ENCODE data around the gene DGKH. TPM values are rescaled to one million over a fixed set of nuclear protein-coding genes. Genes with fewer than 3 reads are reported as not detected.

DGKH gene
- total RNA-seq, 2 donors from 2014 or later, result 21.0 to 25.4 TPM

- ATAC-seq, result no peak
- peaks cover 0 to 7% of the 10 kb centered on the region in 2 donors for H3K36me3 Mint-ChIP-seq
- H3K9me3 Mint-ChIP-seq, result peaks cover 0 to 6% of the 10 kb centered on the region in 2 donors
- no peak overlapping the region for H3K27ac Mint-ChIP-seq
- DNase-seq (ENCODE audit: low spot score in 2 of 2), result no peak
These were observed 207.4 kb downstream of the DGKH start for GRCh38 chr13:42255886-42256285.

- no peak for ATAC-seq
- Mint-ChIP-seq H3K9me3 (peaks cover 4 to 10% of the 10 kb centered on the region in 2 donors), H3K36me3 (peaks cover 5 to 7% of the 10 kb centered on the region in 2 donors), H3K27ac (no peak overlapping the region)
- DNase-seq (ENCODE audit: low spot score in 2 of 2), result no peak
These were observed 210.3 kb downstream of the DGKH start for GRCh38 chr13:42258747-42259146.

GRCh38 chr13:42259515-42259914 is 211.1 kb downstream of the DGKH start:
- peaks cover 5 to 7% of the 10 kb centered on the region in 2 donors for H3K36me3 Mint-ChIP-seq
- peaks cover 4 to 10% of the 10 kb centered on the region in 2 donors for H3K9me3 Mint-ChIP-seq
- ATAC-seq (no peak), DNase-seq (ENCODE audit: low spot score in 2 of 2) (no peak)
- peak overlapping the region in 1 of 2 donors; percentile 83 for H3K27ac Mint-ChIP-seq

GRCh38 chr13:42260903-42261654 is 212.6 kb downstream of the DGKH start:
- ATAC-seq, result no peak
- no peak overlapping the region for H3K27ac Mint-ChIP-seq
- peaks cover 5 to 7% of the 10 kb centered on the region in 2 donors for H3K36me3 Mint-ChIP-seq
- no peak for DNase-seq (ENCODE audit: low spot score in 2 of 2)
- peaks cover 4 to 10% of the 10 kb centered on the region in 2 donors for H3K9me3 Mint-ChIP-seq

- no peak for ATAC-seq
- Mint-ChIP-seq H3K9me3 (peaks cover 9 to 15% of the 10 kb centered on the region in 2 donors), H3K27ac (no peak overlapping the region), H3K36me3 (peaks cover 13 to 21% of the 10 kb centered on the region in 2 donors)
- DNase-seq (ENCODE audit: low spot score in 2 of 2), result no peak
These were observed 218.0 kb downstream of the DGKH start for GRCh38 chr13:42266473-42266872.

GRCh38 chr13:42270160-42270856 is 221.9 kb downstream of the DGKH start:
- no peak for ATAC-seq
- no peak for DNase-seq (ENCODE audit: low spot score in 2 of 2)
- peaks cover 9 to 15% of the 10 kb centered on the region in 2 donors for H3K9me3 Mint-ChIP-seq
- H3K27ac Mint-ChIP-seq, result peak overlapping the region in 1 of 2 donors; percentile 94
- peaks cover 28 to 36% of the 10 kb centered on the region in 2 donors for H3K36me3 Mint-ChIP-seq

GRCh38 chr13:42270857-42271215 is 222.4 kb downstream of the DGKH start:
- Mint-ChIP-seq H3K9me3 (peaks cover 9 to 15% of the 10 kb centered on the region in 2 donors), H3K27ac (peak overlapping the region; percentile 94 to 96), H3K36me3 (peaks cover 30 to 36% of the 10 kb centered on the region in 2 donors)
- ATAC-seq, result no peak
- DNase-seq (ENCODE audit: low spot score in 2 of 2), result no peak

GRCh38 chr13:42271337-42272114 is 223.1 kb downstream of the DGKH start:
- ATAC-seq (peak; percentile 93 to 94), DNase-seq (ENCODE audit: low spot score in 2 of 2) (peak; percentile 91 to 99)
- H3K9me3 Mint-ChIP-seq, result peaks cover 9 to 15% of the 10 kb centered on the region in 2 donors
- peaks cover 30 to 36% of the 10 kb centered on the region in 2 donors for H3K36me3 Mint-ChIP-seq
- H3K27ac Mint-ChIP-seq, result peak overlapping the region; percentile 94 to 96

- DNase-seq (ENCODE audit: low spot score in 2 of 2) (peak in 1 of 2 donors; percentile 56), ATAC-seq (peak; percentile 33 to 61)
- H3K36me3 Mint-ChIP-seq, result peaks cover 32 to 36% of the 10 kb centered on the region in 2 donors
- H3K9me3 Mint-ChIP-seq, result peaks cover 9 to 15% of the 10 kb centered on the region in 2 donors
- H3K27ac Mint-ChIP-seq, result peak within 1 kb of the TSS; percentile 94 to 98
These were observed 223.8 kb downstream of the DGKH start, which contains the start of gene AKAP11 for GRCh38 chr13:42272115-42272803. AKAP11 (plus strand) TSS chr13:42272152; CDS start chr13:42286349, 14,197 bp downstream.

GRCh38 chr13:42272804-42273175 is 224.3 kb downstream of the DGKH start:
- peaks cover 9 to 15% of the 10 kb centered on the region in 2 donors for H3K9me3 Mint-ChIP-seq
- peaks cover 34 to 36% of the 10 kb centered on the region in 2 donors for H3K36me3 Mint-ChIP-seq
- ATAC-seq, result no peak
- peak overlapping the region; percentile 94 to 98 for H3K27ac Mint-ChIP-seq
- no peak for DNase-seq (ENCODE audit: low spot score in 2 of 2)

- Mint-ChIP-seq H3K9me3 (peaks cover 9 to 15% of the 10 kb centered on the region in 2 donors), H3K27ac (peak overlapping the region; percentile 6 to 94), H3K36me3 (peaks cover 32 to 36% of the 10 kb centered on the region in 2 donors)
- ATAC-seq (no peak), DNase-seq (ENCODE audit: low spot score in 2 of 2) (no peak)
These were observed 226.1 kb downstream of the DGKH start for GRCh38 chr13:42274386-42275097.

- no peak for ATAC-seq
- Mint-ChIP-seq H3K27ac (peak overlapping the region; percentile 89 to 94), H3K9me3 (peaks cover 9 to 11% of the 10 kb centered on the region in 2 donors), H3K36me3 (peaks cover 27 to 36% of the 10 kb centered on the region in 2 donors)
- DNase-seq (ENCODE audit: low spot score in 2 of 2), result no peak
These were observed 226.6 kb downstream of the DGKH start for GRCh38 chr13:42275098-42275471.

GRCh38 chr13:42275506-42275905 is 227.1 kb downstream of the DGKH start:
- ATAC-seq (peak in 1 of 2 donors; percentile 28), DNase-seq (ENCODE audit: low spot score in 2 of 2) (no peak)
- peak overlapping the region; percentile 89 to 94 for H3K27ac Mint-ChIP-seq
- peaks cover 23 to 33% of the 10 kb centered on the region in 2 donors for H3K36me3 Mint-ChIP-seq
- peaks cover 5 to 7% of the 10 kb centered on the region in 2 donors for H3K9me3 Mint-ChIP-seq

GRCh38 chr13:42276683-42277082 is 228.2 kb downstream of the DGKH start:
- Mint-ChIP-seq H3K36me3 (peaks cover 15 to 21% of the 10 kb centered on the region in 2 donors), H3K9me3 (no peaks in the 10 kb centered on the region), H3K27ac (peak overlapping the region; percentile 51 to 94)
- ATAC-seq (no peak), DNase-seq (ENCODE audit: low spot score in 2 of 2) (no peak)

- ATAC-seq, result peak; percentile 33 to 35
- peaks cover 14 to 19% of the 10 kb centered on the region in 2 donors for H3K36me3 Mint-ChIP-seq
These were observed 229.3 kb downstream of the DGKH start for GRCh38 chr13:42277618-42278276.

More at GRCh38 chr13:42277618-42278276, 229.3 kb downstream of the DGKH start:
- no peak for DNase-seq (ENCODE audit: low spot score in 2 of 2)
- H3K27ac Mint-ChIP-seq, result no peak overlapping the region
- no peaks in the 10 kb centered on the region for H3K9me3 Mint-ChIP-seq
